Myocyte (in vitro differentiated cells): ENCODE results near the gene SLC36A3. TPM values are rescaled to one million over a fixed set of nuclear protein-coding genes. Genes with fewer than 3 reads are reported as not detected.
"Not testable (repeated sequence)": the region's sequence is repeated elsewhere in the genome, so short reads cannot be mapped to it uniquely, and the experiment has no call there.

Source experiments
- DNase-seq: peaks from one replicate; pipeline ENCODE4 v3.0.0-alpha.2; 2012; ENCODE audit warnings: low read depth
- total RNA-seq: library from RNA; depleted of rRNA; stranded (reverse); fragments of >200 nt; gene quantifications from 2 replicates; pipeline ENCODE4 v1.2.3, GENCODE V29; 2014

The SLC36A3 gene
- total RNA-seq, 1 donor from 2014 or later, result not detected

- not testable (repeated sequence) for DNase-seq
These were observed 63.2 kb downstream of the SLC36A3 start for GRCh38 chr5:151240268-151240835.

GRCh38 chr5:151239237-151239861, 64.2 kb downstream of the SLC36A3 start:
- DNase-seq, result peak; percentile 74

- peak; percentile 46 for DNase-seq
These were observed 65.2 kb downstream of the SLC36A3 start for GRCh38 chr5:151238303-151238741.

GRCh38 chr5:151237685-151238084, 65.9 kb downstream of the SLC36A3 start:
- DNase-seq, result no peak

DNA sequence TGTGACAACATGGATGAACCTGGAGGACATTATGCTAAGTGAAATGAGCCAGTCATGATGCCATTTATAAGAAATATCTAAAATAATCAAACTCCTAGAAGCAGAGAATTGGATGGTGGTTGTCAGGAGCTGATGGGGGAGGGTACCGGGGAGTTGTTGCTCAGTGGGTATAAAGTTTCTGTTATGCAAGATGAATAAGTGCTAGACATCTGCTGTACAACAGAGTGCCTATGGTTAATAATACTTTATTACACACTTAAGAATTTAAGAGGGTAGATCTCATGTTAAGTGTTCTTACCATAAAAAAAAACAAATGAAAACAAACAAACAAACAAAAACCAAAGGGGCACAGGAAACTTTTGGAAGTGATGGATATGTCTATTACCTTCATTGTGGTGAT, 66.7 kb downstream of the SLC36A3 start:
- no peak for DNase-seq

- not testable (repeated sequence) for DNase-seq
These were observed 68.4 kb downstream of the SLC36A3 start for GRCh38 chr5:151235239-151235571.

- peak; percentile 32 for DNase-seq
These were observed 68.9 kb downstream of the SLC36A3 start for GRCh38 chr5:151234476-151235238.

- no peak for DNase-seq
These were observed 69.9 kb downstream of the SLC36A3 start for GRCh38 chr5:151233616-151234085.

DNA sequence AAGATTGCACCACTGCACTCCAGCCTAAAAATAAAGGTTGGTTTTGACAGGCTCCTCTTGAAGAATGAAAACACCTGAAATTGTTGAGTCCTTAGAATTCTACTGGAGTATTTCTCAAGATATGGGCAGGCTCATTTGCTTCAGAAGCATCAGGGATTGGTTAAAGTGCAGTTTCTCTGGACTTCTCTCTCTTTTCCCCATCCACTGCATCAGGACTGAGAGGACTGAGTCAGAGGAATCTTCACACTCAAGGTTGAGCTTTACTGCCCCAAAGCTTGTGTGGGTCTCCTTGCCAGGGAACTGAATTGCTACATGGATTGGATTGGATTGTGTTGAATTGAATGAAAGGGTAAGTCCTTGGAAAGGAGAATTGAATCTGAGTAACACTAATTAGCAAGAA, 72.2 kb downstream of the SLC36A3 start:
- DNase-seq, result no peak

DNA sequence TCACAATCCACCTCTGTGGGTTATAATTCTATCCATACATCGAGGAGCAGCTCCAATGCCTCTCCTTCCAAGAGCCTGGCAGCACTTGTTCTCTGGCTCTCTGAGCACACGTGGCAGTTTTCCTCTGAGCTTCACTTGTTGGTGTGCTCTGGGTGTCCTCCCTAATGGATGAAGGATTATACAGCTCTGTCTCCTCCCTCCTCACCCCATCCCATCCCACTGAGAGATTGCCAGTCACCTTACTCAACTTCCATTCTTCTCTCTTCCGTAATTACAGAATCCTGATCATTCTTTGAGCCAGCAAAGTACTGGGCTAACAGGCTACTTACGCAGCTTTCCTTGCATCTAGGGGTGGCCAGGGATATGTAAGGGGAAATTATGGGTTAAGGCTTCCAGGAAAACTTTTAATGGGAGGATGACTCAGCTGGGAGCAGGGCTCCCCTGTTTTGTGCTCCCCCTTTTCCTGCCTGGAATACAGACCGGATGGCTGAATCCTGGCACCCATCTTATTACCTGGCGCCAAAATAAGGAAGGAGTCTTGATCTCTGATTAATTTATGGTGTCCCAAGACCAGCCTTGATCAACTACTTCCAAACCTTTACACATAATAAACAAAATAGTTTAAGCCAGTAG, 73.4 kb downstream of the SLC36A3 start:
- DNase-seq, result no peak

GRCh38 chr5:151228986-151229385, 74.6 kb downstream of the SLC36A3 start:
- DNase-seq, result no peak

- DNase-seq, result no peak
These were observed 75.6 kb downstream of the SLC36A3 start for GRCh38 chr5:151227918-151228447.

Other genes starting within 250 kb of the SLC36A3 start
- gene TNIP1, start 222.7 kb downstream of the SLC36A3 start, total RNA-seq, result 213 and 269 TPM in 2 replicates
- 591 and 661 TPM in 2 replicates for gene ANXA6, start 146.0 kb downstream of the SLC36A3 start, total RNA-seq
- gene CCDC69, start 79.7 kb downstream of the SLC36A3 start, total RNA-seq, result 3.2 and 3.4 TPM in 2 replicates
- gene GM2A, start 50.6 kb downstream of the SLC36A3 start, total RNA-seq, result 17.0 and 17.5 TPM in 2 replicates
- gene SLC36A2, start 43.8 kb upstream of the SLC36A3 start, total RNA-seq, result not detected in 2 replicates
- 11.8 and 15.0 TPM in 2 replicates for gene SLC36A1, start 143.8 kb upstream of the SLC36A3 start, total RNA-seq